Fibroblast of mammary gland (primary cell): Measurements from ENCODE around the gene KMT2C.

Experiments used
- DNase-seq: peaks from one replicate; pipeline ENCODE4 v3.0.0-alpha.2; 2010; ENCODE audit warnings: low read depth
- H3K4me3 ChIP-seq: 2 replicates; pipeline ENCODE4 v1.5.1; 2011; ENCODE audit warnings: low read depth, mild to moderate bottlenecking, low read length, moderate library complexity; ENCODE audit not compliant: control insufficient read depth
- CTCF ChIP-seq: conservative IDR thresholded peaks from 2 replicates; pipeline ENCODE4 v1.5.1; 2011; ENCODE audit warnings: low read depth, low read length, inconsistent platforms; ENCODE audit not compliant: control insufficient read depth, insufficient read depth

The KMT2C gene

GRCh38 chr7:152106990-152107389, 328.8 kb downstream of the KMT2C start:
- no peak for TF ChIP-seq CTCF
- H3K4me3 ChIP-seq = no peak overlapping the region
- no peak for DNase-seq

GRCh38 chr7:152105205-152105604, 330.6 kb downstream of the KMT2C start:
- TF ChIP-seq CTCF = no peak
- DNase-seq = no peak

GRCh38 chr7:152103691-152104090, 332.1 kb downstream of the KMT2C start:
- TF ChIP-seq CTCF = no peak
- no peak for DNase-seq
- H3K4me3 ChIP-seq = no peak overlapping the region

More at GRCh38 chr7:152105205-152105604, 330.6 kb downstream of the KMT2C start:
- no peak overlapping the region for H3K4me3 ChIP-seq

- H3K4me3 ChIP-seq = no peak overlapping the region
- no peak for DNase-seq
- no peak for TF ChIP-seq CTCF
These were observed 332.7 kb downstream of the KMT2C start for GRCh38 chr7:152103066-152103465.

- TF ChIP-seq CTCF = no peak
- DNase-seq = no peak
- H3K4me3 ChIP-seq = no peak overlapping the region
These were observed 338.5 kb downstream of the KMT2C start for GRCh38 chr7:152097330-152097729.

- no peak for TF ChIP-seq CTCF
- H3K4me3 ChIP-seq = no peak overlapping the region
- no peak for DNase-seq
These were observed 340.0 kb downstream of the KMT2C start for GRCh38 chr7:152095771-152096170.

- DNase-seq = peak; percentile 27
These were observed 342.1 kb downstream of the KMT2C start for GRCh38 chr7:152093717-152094116.

More at GRCh38 chr7:152093717-152094116, 342.1 kb downstream of the KMT2C start:
- H3K4me3 ChIP-seq = no peak overlapping the region
- no peak for TF ChIP-seq CTCF
